Liver (tissue), 3 donors: ENCODE measurements around the gene ANKRD60.

Source experiments
- CTCF ChIP-seq: fragments of 150-350 bp; IDR thresholded peaks from 2 replicates; pipeline ENCODE4 v1.5.1; 2017; ENCODE audit warnings: improper control_type of control experiment, low read depth, low read length; ENCODE audit not compliant: missing input control
- EGR1 ChIP-seq, 2 donors: IDR thresholded peaks; 2 replicates each; pipeline ENCODE4 v1.6.1; 2016 to 2018; ENCODE audit warnings: antibody characterized with exemption in 2 of 2, low read depth in 2 of 2
- FOXA1 ChIP-seq: IDR thresholded peaks from 2 replicates; pipeline ENCODE4 v1.6.1; 2016; ENCODE audit warnings: antibody characterized with exemption
- GABPA ChIP-seq, 2 donors: IDR thresholded peaks in 1 of 2; conservative IDR thresholded peaks in 1 of 2; 2 replicates each; pipeline ENCODE4 v1.6.1; 2016; ENCODE audit warnings: antibody characterized with exemption in 2 of 2, mild to moderate bottlenecking in 1 of 2, moderate library complexity in 1 of 2
- HNF4A ChIP-seq, 2 donors: conservative IDR thresholded peaks; 2 replicates each; pipeline ENCODE4 v1.6.1; 2016; ENCODE audit warnings: antibody characterized with exemption in 2 of 2, mild to moderate bottlenecking in 2 of 2
- MAX ChIP-seq: IDR thresholded peaks from 2 replicates; pipeline ENCODE4 v1.6.1; 2016; ENCODE audit warnings: antibody characterized with exemption
- NR2F2 ChIP-seq: IDR thresholded peaks from 2 replicates; pipeline ENCODE4 v1.6.1; 2016; ENCODE audit warnings: antibody characterized with exemption
- RAD21 ChIP-seq, 2 donors: IDR thresholded peaks; 2 replicates each; pipeline ENCODE4 v1.6.1; 2016; ENCODE audit warnings: antibody characterized with exemption in 2 of 2, mild to moderate bottlenecking in 2 of 2
- REST ChIP-seq: IDR thresholded peaks from 2 replicates; pipeline ENCODE4 v1.6.1; 2016; ENCODE audit warnings: antibody characterized with exemption, mild to moderate bottlenecking
- RXRA ChIP-seq, 2 donors: IDR thresholded peaks; 2 replicates each; pipeline ENCODE4 v1.6.1; 2017 to 2018; ENCODE audit warnings: antibody characterized with exemption in 2 of 2, mild to moderate bottlenecking in 1 of 2
- SP1 ChIP-seq: IDR thresholded peaks from 2 replicates; pipeline ENCODE4 v1.6.1; 2018; ENCODE audit warnings: antibody characterized with exemption, mild to moderate bottlenecking
- YY1 ChIP-seq: IDR thresholded peaks from 2 replicates; pipeline ENCODE4 v1.6.1; 2016; ENCODE audit warnings: antibody characterized with exemption, mild to moderate bottlenecking
- ZBTB33 ChIP-seq: IDR thresholded peaks from 2 replicates; pipeline ENCODE4 v1.6.1; 2016; ENCODE audit warnings: antibody characterized with exemption
- donor health status: healthy.
- donor health status: healthy.

GRCh38 chr20:58242824-58243223 is 14.4 kb upstream of the ANKRD60 start:
- no peak for TF ChIP-seq CTCF
- no peak for TF ChIP-seq YY1
- no peak for TF ChIP-seq NR2F2
- TF ChIP-seq RAD21 (IDR thresholded peaks at IDR 0.05): no peak
- no peak for TF ChIP-seq GABPA (IDR thresholded peaks at IDR 0.05 in 1 of 2, conservative IDR thresholded peaks at IDR 0.05 in 1 of 2)
- TF ChIP-seq EGR1 (IDR thresholded peaks at IDR 0.05; ENCODE audit: low read depth in 2 of 2): no peak
- no peak for TF ChIP-seq ZBTB33
- TF ChIP-seq REST: no peak
- no peak for TF ChIP-seq HNF4A (conservative IDR thresholded peaks at IDR 0.05)
- TF ChIP-seq FOXA1: no peak
- TF ChIP-seq MAX: no peak
- no peak for TF ChIP-seq SP1
- TF ChIP-seq RXRA (IDR thresholded peaks at IDR 0.05): no peak
